GM23338 (cell line): ENCODE data around the gene AP5Z1. TPM values are rescaled to one million over a fixed set of nuclear protein-coding genes. Genes with fewer than 3 reads are reported as not detected.

Source experiments
- ATAC-seq: fragments of 200-7000 bp; cut with Tn5 transposase; 3 replicates; pipeline ENCODE4 v1.9.1; 2020
- DNase-seq: peaks from one replicate; pipeline ENCODE4 v3.0.0-alpha.2; 2015; ENCODE audit warnings: low spot score
- H2AFZ ChIP-seq: fragments of 200-600 bp; sonication (generic); 2 replicates; pipeline ENCODE4 v1.8.0; 2016; ENCODE audit warnings: antibody characterized with exemption, mild to moderate bottlenecking, moderate library complexity
- H3F3A ChIP-seq: fragments of 200-600 bp; sonication (generic); replicated peaks from 2 replicates; pipeline ENCODE4 v1.8.0; 2017; ENCODE audit warnings: antibody characterized with exemption, mixed run types, low read depth
- H3K27ac ChIP-seq: fragments of 200-600 bp; sonication (generic); 2 replicates; pipeline ENCODE4 v1.6.1; 2016; ENCODE audit warnings: low read depth
- H3K27me3 ChIP-seq: fragments of 200-600 bp; sonication (generic); 2 replicates; pipeline ENCODE4 v1.8.0; 2016; ENCODE audit warnings: mild to moderate bottlenecking, mixed run types, moderate library complexity; ENCODE audit not compliant: insufficient read depth
- H3K36me3 ChIP-seq: fragments of 200-600 bp; sonication (generic); 2 replicates; pipeline ENCODE4 v1.8.0; 2016; ENCODE audit warnings: mild to moderate bottlenecking; ENCODE audit not compliant: insufficient read depth
- H3K4me1 ChIP-seq: fragments of 200-600 bp; sonication (generic); 2 replicates; pipeline ENCODE4 v1.8.0; 2016; ENCODE audit warnings: mild to moderate bottlenecking, moderate library complexity; ENCODE audit not compliant: insufficient read depth
- H3K4me2 ChIP-seq: fragments of 200-600 bp; sonication (generic); 2 replicates; pipeline ENCODE4 v1.7.1; 2017; ENCODE audit warnings: mixed run types
- H3K4me3 ChIP-seq: fragments of 200-600 bp; sonication (generic); 2 replicates; pipeline ENCODE4 v1.6.1; 2016; ENCODE audit warnings: mixed run types
- H3K79me2 ChIP-seq: fragments of 200-600 bp; sonication (generic); replicated peaks from 2 replicates; pipeline ENCODE4 v1.8.0; 2017; ENCODE audit warnings: mild to moderate bottlenecking; ENCODE audit not compliant: insufficient read depth
- H3K9me2 ChIP-seq: fragments of 200-600 bp; sonication (generic); 2 replicates; pipeline ENCODE4 v1.8.0; 2017; ENCODE audit not compliant: insufficient read depth
- H4K20me1 ChIP-seq: fragments of 200-600 bp; sonication (generic); replicated peaks from 2 replicates; pipeline ENCODE4 v1.8.0; 2017; ENCODE audit warnings: mild to moderate bottlenecking; ENCODE audit not compliant: insufficient read depth
- H3K27ac Mint-ChIP-seq: 2 replicates; pipeline ENCODE4 v1.8.0; 2020; ENCODE audit warnings: inconsistent platforms, mild to moderate bottlenecking, moderate library complexity, mixed read lengths
- H3K27me3 Mint-ChIP-seq: 3 replicates; pipeline ENCODE4 v1.8.0; 2022; ENCODE audit warnings: low read depth, mild to moderate bottlenecking, moderate library complexity, mixed read lengths, inconsistent platforms; ENCODE audit not compliant: insufficient read depth, poor library complexity
- H3K36me3 Mint-ChIP-seq: 3 replicates; pipeline ENCODE4 v1.8.0; 2021; ENCODE audit warnings: low read depth, mild to moderate bottlenecking, inconsistent platforms, moderate library complexity, mixed read lengths
- H3K4me1 Mint-ChIP-seq: 3 replicates; pipeline ENCODE4 v1.8.0; 2020; ENCODE audit warnings: mild to moderate bottlenecking, inconsistent platforms, mixed read lengths
- H3K4me3 Mint-ChIP-seq: 3 replicates; pipeline ENCODE4 v1.8.0; 2021; ENCODE audit warnings: moderate library complexity, mild to moderate bottlenecking, inconsistent platforms, mixed read lengths
- H3K9me3 Mint-ChIP-seq: 3 replicates; pipeline ENCODE4 v1.8.0; 2020; ENCODE audit warnings: moderate library complexity, mild to moderate bottlenecking, inconsistent platforms, mixed read lengths
- EZH2 ChIP-seq: fragments of 200-600 bp; sonication (generic); IDR thresholded peaks from one replicate; pipeline ENCODE4 v1.8.0; 2017; ENCODE audit warnings: antibody characterized with exemption, mild to moderate bottlenecking, low read depth; ENCODE audit not compliant: unreplicated experiment
- EZH2phosphoT487 ChIP-seq: fragments of 200-600 bp; sonication (generic); IDR thresholded peaks from one replicate; pipeline ENCODE4 v1.8.1; 2018; ENCODE audit warnings: antibody characterized with exemption; ENCODE audit not compliant: unreplicated experiment
- POLR2AphosphoS5 ChIP-seq: IDR thresholded peaks from 2 replicates; pipeline ENCODE4 v1.6.1; 2016; ENCODE audit warnings: antibody characterized with exemption, low read depth
- ZNF331 ChIP-seq: fragments of 250-450 bp; sonication (Bioruptor Pico); IDR thresholded peaks from 2 replicates; pipeline ENCODE4 v1.5.0; 2020; ENCODE audit warnings: low read depth, mild to moderate bottlenecking, moderate library complexity
- polyA plus RNA-seq: library from polyadenylated mRNA; unstranded; fragments of >200 nt; fragmentation: Nextera tagmentation; extraction: Ambion mirVana; gene quantifications from 2 replicates; pipeline ENCODE4 v1.2.1, GENCODE V29; 2016
- total RNA-seq: library from RNA; depleted of rRNA; stranded (reverse); fragments of >200 nt; shearing (Covaris generic); gene quantifications from 2 replicates; pipeline ENCODE4 v1.2.3, GENCODE V29; 2014
- TF ChIP-seq, protein P1 (sequence below): fragments of 250-450 bp; sonication (Bioruptor Pico); IDR thresholded peaks from 2 replicates; pipeline ENCODE4 v1.5.0; 2020; ENCODE audit warnings: mild to moderate bottlenecking, moderate library complexity
- TF ChIP-seq, protein P2 (sequence below): IDR thresholded peaks from one replicate; pipeline ENCODE4 v1.6.1; 2018; ENCODE audit warnings: antibody characterized with exemption; ENCODE audit not compliant: unreplicated experiment

AP5Z1 gene
- total and polyA plus RNA-seq, 2 experiments from 2014 or later, result 16.3 to 31.2 TPM

DNA sequence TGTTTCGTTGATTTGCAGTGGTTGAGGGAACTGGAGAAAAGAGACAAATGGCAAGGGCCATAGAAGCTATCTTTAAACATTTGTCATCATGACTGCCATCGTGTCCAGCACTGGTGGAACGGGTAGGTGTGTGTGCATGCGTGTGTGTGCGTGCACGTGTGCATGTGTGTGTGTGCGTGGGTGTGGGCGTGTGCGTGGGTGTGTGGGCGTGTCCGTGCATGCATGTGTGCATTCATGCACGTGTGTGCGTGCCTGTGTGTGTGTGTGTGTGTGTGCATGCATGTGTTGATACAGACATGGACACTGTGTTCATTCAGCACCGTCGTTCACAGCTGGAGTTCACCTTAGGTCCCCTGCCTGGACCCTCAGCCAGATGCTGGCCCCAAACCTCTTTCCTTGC lies 38.1 kb upstream of the AP5Z1 start:
- peaks cover 16% of the 10 kb centered on the region for H3K4me1 Mint-ChIP-seq
- Histone ChIP-seq H3K9me2 (no peaks in the 10 kb centered on the region), H2AFZ (no peak overlapping the region), H3K4me2 (no peak overlapping the region), H3K4me1 (peaks cover 11% of the 10 kb centered on the region; the same call in 1 of the 2 replicates), H3F3A (no peaks in the 10 kb centered on the region; the same call in 1 of the 2 replicates), H3K79me2 (no peaks in the 10 kb centered on the region; the same call in 1 of the 2 replicates), H3K4me3 (no peak overlapping the region), H3K36me3 (no peaks in the 10 kb centered on the region), H3K27ac (no peak overlapping the region), H4K20me1 (peaks cover 29% of the 10 kb centered on the region; the same call in 1 of the 2 replicates), H3K27me3 (no peaks in the 10 kb centered on the region)
- ATAC-seq, result no peak
- no peaks in the 10 kb centered on the region for H3K9me3 Mint-ChIP-seq
- no peak for DNase-seq
- H3K4me3 Mint-ChIP-seq, result no peak overlapping the region
- peaks cover 15% of the 10 kb centered on the region for H3K27me3 Mint-ChIP-seq
- H3K36me3 Mint-ChIP-seq, result peaks cover 10% of the 10 kb centered on the region
- no peak overlapping the region for H3K27ac Mint-ChIP-seq
- TF ChIP-seq POLR2AphosphoS5 (no peak), EZH2phosphoT487 (no peak), EZH2 (no peak)
- TF ChIP-seq, protein P1, sequence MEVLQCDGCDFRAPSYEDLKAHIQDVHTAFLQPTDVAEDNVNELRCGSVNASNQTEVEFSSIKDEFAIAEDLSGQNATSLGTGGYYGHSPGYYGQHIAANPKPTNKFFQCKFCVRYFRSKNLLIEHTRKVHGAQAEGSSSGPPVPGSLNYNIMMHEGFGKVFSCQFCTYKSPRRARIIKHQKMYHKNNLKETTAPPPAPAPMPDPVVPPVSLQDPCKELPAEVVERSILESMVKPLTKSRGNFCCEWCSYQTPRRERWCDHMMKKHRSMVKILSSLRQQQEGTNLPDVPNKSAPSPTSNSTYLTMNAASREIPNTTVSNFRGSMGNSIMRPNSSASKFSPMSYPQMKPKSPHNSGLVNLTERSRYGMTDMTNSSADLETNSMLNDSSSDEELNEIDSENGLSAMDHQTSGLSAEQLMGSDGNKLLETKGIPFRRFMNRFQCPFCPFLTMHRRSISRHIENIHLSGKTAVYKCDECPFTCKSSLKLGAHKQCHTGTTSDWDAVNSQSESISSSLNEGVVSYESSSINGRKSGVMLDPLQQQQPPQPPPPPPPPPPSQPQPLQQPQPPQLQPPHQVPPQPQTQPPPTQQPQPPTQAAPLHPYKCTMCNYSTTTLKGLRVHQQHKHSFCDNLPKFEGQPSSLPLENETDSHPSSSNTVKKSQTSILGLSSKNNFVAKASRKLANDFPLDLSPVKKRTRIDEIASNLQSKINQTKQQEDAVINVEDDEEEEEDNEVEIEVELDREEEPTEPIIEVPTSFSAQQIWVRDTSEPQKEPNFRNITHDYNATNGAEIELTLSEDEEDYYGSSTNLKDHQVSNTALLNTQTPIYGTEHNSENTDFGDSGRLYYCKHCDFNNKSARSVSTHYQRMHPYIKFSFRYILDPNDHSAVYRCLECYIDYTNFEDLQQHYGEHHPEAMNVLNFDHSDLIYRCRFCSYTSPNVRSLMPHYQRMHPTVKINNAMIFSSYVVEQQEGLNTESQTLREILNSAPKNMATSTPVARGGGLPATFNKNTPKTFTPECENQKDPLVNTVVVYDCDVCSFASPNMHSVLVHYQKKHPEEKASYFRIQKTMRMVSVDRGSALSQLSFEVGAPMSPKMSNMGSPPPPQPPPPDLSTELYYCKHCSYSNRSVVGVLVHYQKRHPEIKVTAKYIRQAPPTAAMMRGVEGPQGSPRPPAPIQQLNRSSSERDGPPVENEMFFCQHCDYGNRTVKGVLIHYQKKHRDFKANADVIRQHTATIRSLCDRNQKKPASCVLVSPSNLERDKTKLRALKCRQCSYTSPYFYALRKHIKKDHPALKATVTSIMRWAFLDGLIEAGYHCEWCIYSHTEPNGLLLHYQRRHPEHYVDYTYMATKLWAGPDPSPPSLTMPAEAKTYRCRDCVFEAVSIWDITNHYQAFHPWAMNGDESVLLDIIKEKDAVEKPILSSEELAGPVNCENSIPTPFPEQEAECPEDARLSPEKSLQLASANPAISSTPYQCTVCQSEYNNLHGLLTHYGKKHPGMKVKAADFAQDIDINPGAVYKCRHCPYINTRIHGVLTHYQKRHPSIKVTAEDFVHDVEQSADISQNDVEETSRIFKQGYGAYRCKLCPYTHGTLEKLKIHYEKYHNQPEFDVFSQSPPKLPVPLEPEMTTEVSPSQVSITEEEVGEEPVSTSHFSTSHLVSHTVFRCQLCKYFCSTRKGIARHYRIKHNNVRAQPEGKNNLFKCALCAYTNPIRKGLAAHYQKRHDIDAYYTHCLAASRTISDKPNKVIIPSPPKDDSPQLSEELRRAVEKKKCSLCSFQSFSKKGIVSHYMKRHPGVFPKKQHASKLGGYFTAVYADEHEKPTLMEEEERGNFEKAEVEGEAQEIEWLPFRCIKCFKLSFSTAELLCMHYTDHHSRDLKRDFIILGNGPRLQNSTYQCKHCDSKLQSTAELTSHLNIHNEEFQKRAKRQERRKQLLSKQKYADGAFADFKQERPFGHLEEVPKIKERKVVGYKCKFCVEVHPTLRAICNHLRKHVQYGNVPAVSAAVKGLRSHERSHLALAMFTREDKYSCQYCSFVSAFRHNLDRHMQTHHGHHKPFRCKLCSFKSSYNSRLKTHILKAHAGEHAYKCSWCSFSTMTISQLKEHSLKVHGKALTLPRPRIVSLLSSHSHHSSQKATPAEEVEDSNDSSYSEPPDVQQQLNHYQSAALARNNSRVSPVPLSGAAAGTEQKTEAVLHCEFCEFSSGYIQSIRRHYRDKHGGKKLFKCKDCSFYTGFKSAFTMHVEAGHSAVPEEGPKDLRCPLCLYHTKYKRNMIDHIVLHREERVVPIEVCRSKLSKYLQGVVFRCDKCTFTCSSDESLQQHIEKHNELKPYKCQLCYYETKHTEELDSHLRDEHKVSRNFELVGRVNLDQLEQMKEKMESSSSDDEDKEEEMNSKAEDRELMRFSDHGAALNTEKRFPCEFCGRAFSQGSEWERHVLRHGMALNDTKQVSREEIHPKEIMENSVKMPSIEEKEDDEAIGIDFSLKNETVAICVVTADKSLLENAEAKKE (CRISPR knock-in tag), result no peak

DNA sequence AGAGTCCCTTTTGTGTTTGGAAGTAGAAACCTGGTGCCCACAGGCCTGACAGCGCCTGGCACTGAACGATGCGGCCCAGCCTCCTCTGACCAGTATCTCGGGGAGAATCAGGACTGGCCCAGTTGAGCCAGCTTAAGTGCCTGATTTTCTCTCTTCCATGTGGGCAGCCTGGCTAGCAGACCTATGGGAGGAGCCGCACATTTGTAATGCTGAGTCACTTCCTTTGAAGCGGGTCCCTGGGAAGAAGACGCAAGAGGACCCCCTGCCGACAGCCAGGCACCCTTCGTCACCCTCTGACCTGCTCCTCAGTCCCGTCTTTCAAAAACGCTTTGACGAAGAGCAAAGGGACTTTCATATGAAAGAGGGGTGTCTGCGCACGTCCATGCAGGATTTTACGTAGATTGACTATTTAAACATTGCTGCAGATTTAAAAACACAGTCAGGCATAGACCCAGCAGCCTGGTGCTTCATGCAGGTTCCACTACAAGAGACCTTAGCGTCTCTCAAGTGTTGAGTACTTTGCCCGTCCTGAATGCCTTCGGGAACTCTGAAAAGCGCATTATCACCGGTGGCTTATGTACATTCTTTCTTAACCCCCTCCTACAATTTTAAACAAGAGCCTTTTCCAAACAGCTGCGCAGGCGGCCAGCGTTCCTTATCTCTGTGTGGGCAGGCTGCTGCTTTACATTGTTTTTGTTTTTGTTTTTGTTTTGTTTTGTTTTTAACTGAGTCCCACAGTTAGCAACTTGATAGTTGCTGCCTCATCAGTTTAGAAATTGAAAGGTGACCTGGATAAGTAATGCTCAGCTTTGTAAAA lies 36.5 kb upstream of the AP5Z1 start:
- H2AFZ ChIP-seq, result no peak overlapping the region
- H3K36me3 ChIP-seq, result no peaks in the 10 kb centered on the region
- Mint-ChIP-seq H3K27ac (peak overlapping the region; percentile 74), H3K4me1 (peaks cover 22% of the 10 kb centered on the region), H3K27me3 (peaks cover 26% of the 10 kb centered on the region), H3K9me3 (no peaks in the 10 kb centered on the region), H3K36me3 (peaks cover 18% of the 10 kb centered on the region), H3K4me3 (no peak overlapping the region)
- peaks cover 34% of the 10 kb centered on the region for H4K20me1 ChIP-seq
- peak; percentile 59 for DNase-seq
- H3K27ac ChIP-seq, result 0 out of 2 replicates have a peak overlapping the region, but pooled peaks have one; percentile 42
- peak overlapping the region; percentile 49 for H3K4me2 ChIP-seq
- TF ChIP-seq, protein P2, sequence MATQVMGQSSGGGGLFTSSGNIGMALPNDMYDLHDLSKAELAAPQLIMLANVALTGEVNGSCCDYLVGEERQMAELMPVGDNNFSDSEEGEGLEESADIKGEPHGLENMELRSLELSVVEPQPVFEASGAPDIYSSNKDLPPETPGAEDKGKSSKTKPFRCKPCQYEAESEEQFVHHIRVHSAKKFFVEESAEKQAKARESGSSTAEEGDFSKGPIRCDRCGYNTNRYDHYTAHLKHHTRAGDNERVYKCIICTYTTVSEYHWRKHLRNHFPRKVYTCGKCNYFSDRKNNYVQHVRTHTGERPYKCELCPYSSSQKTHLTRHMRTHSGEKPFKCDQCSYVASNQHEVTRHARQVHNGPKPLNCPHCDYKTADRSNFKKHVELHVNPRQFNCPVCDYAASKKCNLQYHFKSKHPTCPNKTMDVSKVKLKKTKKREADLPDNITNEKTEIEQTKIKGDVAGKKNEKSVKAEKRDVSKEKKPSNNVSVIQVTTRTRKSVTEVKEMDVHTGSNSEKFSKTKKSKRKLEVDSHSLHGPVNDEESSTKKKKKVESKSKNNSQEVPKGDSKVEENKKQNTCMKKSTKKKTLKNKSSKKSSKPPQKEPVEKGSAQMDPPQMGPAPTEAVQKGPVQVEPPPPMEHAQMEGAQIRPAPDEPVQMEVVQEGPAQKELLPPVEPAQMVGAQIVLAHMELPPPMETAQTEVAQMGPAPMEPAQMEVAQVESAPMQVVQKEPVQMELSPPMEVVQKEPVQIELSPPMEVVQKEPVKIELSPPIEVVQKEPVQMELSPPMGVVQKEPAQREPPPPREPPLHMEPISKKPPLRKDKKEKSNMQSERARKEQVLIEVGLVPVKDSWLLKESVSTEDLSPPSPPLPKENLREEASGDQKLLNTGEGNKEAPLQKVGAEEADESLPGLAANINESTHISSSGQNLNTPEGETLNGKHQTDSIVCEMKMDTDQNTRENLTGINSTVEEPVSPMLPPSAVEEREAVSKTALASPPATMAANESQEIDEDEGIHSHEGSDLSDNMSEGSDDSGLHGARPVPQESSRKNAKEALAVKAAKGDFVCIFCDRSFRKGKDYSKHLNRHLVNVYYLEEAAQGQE, result no peak
- TF ChIP-seq EZH2phosphoT487 (no peak), ZNF331 (no peak)
- H3K79me2 ChIP-seq, result no peaks in the 10 kb centered on the region; the same call in 1 of the 2 replicates
- H3K27me3 ChIP-seq, result peaks cover 16% of the 10 kb centered on the region
- H3K4me1 ChIP-seq, result peaks cover 14% of the 10 kb centered on the region
- ATAC-seq, result peak; percentile 79
- no peaks in the 10 kb centered on the region; the same call in 1 of the 2 replicates for H3F3A ChIP-seq
- H3K9me2 ChIP-seq, result no peaks in the 10 kb centered on the region
- H3K4me3 ChIP-seq, result no peak overlapping the region
